OCI-LY7 (cell line): ENCODE measurements around the gene PCBP3. TPM values are rescaled to one million over a fixed set of nuclear protein-coding genes. Genes with fewer than 3 reads are reported as not detected.

ENCODE experiments used
- BruUV-seq: library from RNA; stranded (reverse); fragments of 400-500 nt; replicated peaks from 2 replicates; lab custom pipeline; 2021; lab: Mats Ljungman, UMichigan
- CTCF ChIA-PET: fragments of 300-600 bp; sonication (Branson Sonifier 250); formaldehyde crosslinking; loops from one replicate; lab custom pipeline; 2022; ENCODE audit warnings: antibody characterized with exemption; ENCODE audit not compliant: unreplicated experiment; lab: Charles Lee
- POLR2A ChIA-PET: fragments of 300-600 bp; sonication (Branson Sonifier 250); formaldehyde crosslinking; loops from one replicate; lab custom pipeline; 2022; ENCODE audit warnings: antibody characterized with exemption; lab: Charles Lee
- DNase-seq: peaks from one replicate; pipeline ENCODE4 v3.0.0-alpha.2; 2015; ENCODE audit warnings: low spot score
- H2AFZ ChIP-seq: fragments of 200-600 bp; sonication (generic), shearing (Covaris generic); 2 replicates; pipeline ENCODE4 v1.6.1; 2014; ENCODE audit warnings: mild to moderate bottlenecking, antibody characterized with exemption, low read length, moderate library complexity
- H3K27ac ChIP-seq: fragments of 200-600 bp; sonication (generic); 2 replicates; pipeline ENCODE4 v1.5.1; 2014; ENCODE audit warnings: mixed run types, low read depth, mild to moderate bottlenecking, moderate library complexity, low read length, inconsistent platforms; ENCODE audit not compliant: poor library complexity, severe bottlenecking
- H3K36me3 ChIP-seq: fragments of 200-600 bp; sonication (generic); 2 replicates; pipeline ENCODE4 v1.6.1; 2014; ENCODE audit warnings: mild to moderate bottlenecking, antibody characterized with exemption, low read length, moderate library complexity, mixed read lengths; ENCODE audit not compliant: insufficient read depth
- H3K4me1 ChIP-seq: fragments of 200-600 bp; sonication (generic); 2 replicates; pipeline ENCODE4 v1.5.1; 2014; ENCODE audit warnings: mild to moderate bottlenecking, low read length; ENCODE audit not compliant: insufficient read depth, poor library complexity, severe bottlenecking
- H3K4me2 ChIP-seq: fragments of 200-600 bp; sonication (generic); 2 replicates; pipeline ENCODE4 v1.6.1; 2014; ENCODE audit warnings: mild to moderate bottlenecking, low read length
- H3K4me3 ChIP-seq: fragments of 200-600 bp; sonication (generic); 2 replicates; pipeline ENCODE4 v1.5.1; 2014; ENCODE audit warnings: mild to moderate bottlenecking, low read depth, low read length; ENCODE audit not compliant: poor library complexity, severe bottlenecking
- H3K79me2 ChIP-seq: fragments of 200-600 bp; sonication (generic); 2 replicates; pipeline ENCODE4 v1.6.1; 2016; ENCODE audit warnings: low read depth, mild to moderate bottlenecking, low read length, moderate library complexity, mixed read lengths; ENCODE audit not compliant: insufficient read depth
- H3K9me2 ChIP-seq: fragments of 200-600 bp; sonication (generic); 2 replicates; pipeline ENCODE4 v1.6.1; 2016; ENCODE audit warnings: mild to moderate bottlenecking, low read length, mixed read lengths; ENCODE audit not compliant: insufficient read depth
- H3K9me3 ChIP-seq: fragments of 200-600 bp; sonication (generic); 2 replicates; pipeline ENCODE4 v1.6.1; 2014; ENCODE audit warnings: mild to moderate bottlenecking, mixed run types, low read length, mixed read lengths
- H4K20me1 ChIP-seq: fragments of 200-600 bp; sonication (generic); 2 replicates; pipeline ENCODE4 v1.6.1; 2014; ENCODE audit warnings: mild to moderate bottlenecking, antibody characterized with exemption, low read length, moderate library complexity, mixed read lengths; ENCODE audit not compliant: insufficient read depth
- EZH2phosphoT487 ChIP-seq: fragments of 200-600 bp; sonication (generic); IDR thresholded peaks from 2 replicates; pipeline ENCODE4 v1.6.1; 2018; ENCODE audit warnings: low read depth, borderline replicate concordance, mild to moderate bottlenecking, mixed run types, antibody characterized with exemption, low read length, moderate library complexity, mixed read lengths
- intact Hi-C: fragments of 100-400 bp; cut with micrococcal nuclease; formaldehyde crosslinking; loops from one replicate; pipeline ENCODE4 v1.10.0; 2022; ENCODE audit not compliant: unreplicated experiment
- total RNA-seq, 2 experiments: library from RNA; depleted of rRNA in 1 of 2; stranded (reverse); fragments of >200 nt in 1 of 2; shearing (Covaris generic) in 1 of 2; gene quantifications; 2 replicates each; pipeline ENCODE4 v1.2.3, GENCODE V29; 2014 to 2022
- TF ChIP-seq, protein P1 (sequence below): fragments of 200-600 bp; sonication (generic); conservative IDR thresholded peaks from 2 replicates; pipeline ENCODE4 v1.5.1; 2014; ENCODE audit warnings: mild to moderate bottlenecking, antibody characterized with exemption, low read length, moderate library complexity, mixed read lengths

Gene PCBP3
- total RNA-seq, 2 experiments from 2014 or later: 0.61 TPM; not detected in 1

DNA sequence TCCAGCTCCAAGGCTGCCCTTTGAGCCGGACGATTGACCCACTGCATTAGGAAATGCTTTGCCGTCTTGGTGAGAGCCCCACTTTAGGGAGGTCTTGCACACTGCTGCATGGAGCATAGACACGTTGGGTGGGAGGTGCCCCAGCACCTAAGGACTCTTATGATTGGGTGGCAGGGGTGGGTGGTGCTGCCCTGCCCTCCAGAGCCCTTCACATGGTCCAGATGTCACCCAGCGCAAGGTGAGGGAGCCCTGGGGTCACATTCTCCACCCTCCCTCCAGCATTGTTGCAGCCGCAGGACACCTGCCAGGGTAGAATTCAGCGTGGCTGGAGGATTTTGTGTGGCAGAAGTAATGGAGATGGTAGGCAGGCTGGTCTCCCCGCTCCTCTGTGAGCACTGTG is 200.7 kb downstream of the PCBP3 start:
- CTCF ChIA-PET: no interaction called here

DNA sequence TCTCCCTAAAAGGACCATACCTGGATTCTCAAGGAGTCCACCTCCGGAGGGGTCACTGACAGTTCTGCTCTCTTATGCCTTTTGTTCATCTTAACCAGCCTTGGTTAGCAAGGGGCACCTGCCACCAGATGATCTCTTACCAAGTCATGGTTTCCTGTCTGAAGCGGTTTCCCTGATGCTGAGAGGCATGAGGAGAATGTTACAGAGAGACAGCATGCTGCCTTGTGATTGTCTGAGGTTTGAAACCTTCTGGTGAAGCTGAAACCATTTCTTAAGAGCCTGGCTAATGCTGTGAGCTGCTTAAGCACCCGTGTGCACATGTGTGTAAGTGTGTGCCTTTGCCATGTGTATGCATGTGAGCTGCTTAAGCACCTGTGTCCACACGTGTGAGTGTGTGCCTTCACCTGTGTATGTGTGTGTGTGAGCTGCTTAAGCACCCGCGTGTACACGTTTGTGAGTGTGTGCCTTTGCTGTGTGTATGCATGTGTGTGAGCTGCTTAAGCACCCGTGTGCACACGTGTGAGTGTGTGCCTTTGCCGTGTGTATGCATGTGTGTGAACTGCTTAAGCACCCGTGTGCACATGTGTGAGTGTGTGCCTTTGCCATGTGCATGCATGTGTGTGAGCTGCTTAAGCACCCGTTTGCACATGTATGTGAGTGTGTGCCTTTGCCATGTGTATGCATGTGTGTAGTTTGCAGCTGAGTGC is 201.7 kb downstream of the PCBP3 start:
- H3K9me3 ChIP-seq: no peaks in the 10 kb centered on the region
- intact Hi-C loops: no loop called here
- no peak for TF ChIP-seq EZH2phosphoT487
- TF ChIP-seq, protein P1, sequence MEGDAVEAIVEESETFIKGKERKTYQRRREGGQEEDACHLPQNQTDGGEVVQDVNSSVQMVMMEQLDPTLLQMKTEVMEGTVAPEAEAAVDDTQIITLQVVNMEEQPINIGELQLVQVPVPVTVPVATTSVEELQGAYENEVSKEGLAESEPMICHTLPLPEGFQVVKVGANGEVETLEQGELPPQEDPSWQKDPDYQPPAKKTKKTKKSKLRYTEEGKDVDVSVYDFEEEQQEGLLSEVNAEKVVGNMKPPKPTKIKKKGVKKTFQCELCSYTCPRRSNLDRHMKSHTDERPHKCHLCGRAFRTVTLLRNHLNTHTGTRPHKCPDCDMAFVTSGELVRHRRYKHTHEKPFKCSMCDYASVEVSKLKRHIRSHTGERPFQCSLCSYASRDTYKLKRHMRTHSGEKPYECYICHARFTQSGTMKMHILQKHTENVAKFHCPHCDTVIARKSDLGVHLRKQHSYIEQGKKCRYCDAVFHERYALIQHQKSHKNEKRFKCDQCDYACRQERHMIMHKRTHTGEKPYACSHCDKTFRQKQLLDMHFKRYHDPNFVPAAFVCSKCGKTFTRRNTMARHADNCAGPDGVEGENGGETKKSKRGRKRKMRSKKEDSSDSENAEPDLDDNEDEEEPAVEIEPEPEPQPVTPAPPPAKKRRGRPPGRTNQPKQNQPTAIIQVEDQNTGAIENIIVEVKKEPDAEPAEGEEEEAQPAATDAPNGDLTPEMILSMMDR: no peak
- no TSS peak for BruUV-seq
- no peak overlapping the region for H3K4me3 ChIP-seq
- no peak overlapping the region for H3K4me2 ChIP-seq
- no peak overlapping the region for H2AFZ ChIP-seq
- ChIA-PET CTCF (no interaction called here), POLR2A (no interaction called here)
- no peaks in the 10 kb centered on the region for H3K9me2 ChIP-seq
- no peak for DNase-seq
- no peaks in the 10 kb centered on the region for H3K79me2 ChIP-seq
- no peaks in the 10 kb centered on the region for H3K4me1 ChIP-seq
- H3K36me3 ChIP-seq: no peaks in the 10 kb centered on the region
- H4K20me1 ChIP-seq: no peaks in the 10 kb centered on the region
- H3K27ac ChIP-seq: no peak overlapping the region

More for the DNA sequence above, 200.7 kb downstream of the PCBP3 start:
- no peak overlapping the region for H3K27ac ChIP-seq
- H2AFZ ChIP-seq: no peak overlapping the region
- DNase-seq: no peak
- no TSS peak for BruUV-seq
- POLR2A ChIA-PET: no interaction called here
- intact Hi-C loops: no loop called here
- no peaks in the 10 kb centered on the region for H4K20me1 ChIP-seq
- no peaks in the 10 kb centered on the region for H3K9me2 ChIP-seq
- H3K36me3 ChIP-seq: no peaks in the 10 kb centered on the region
- H3K79me2 ChIP-seq: no peaks in the 10 kb centered on the region
- H3K9me3 ChIP-seq: no peaks in the 10 kb centered on the region
- no peak for TF ChIP-seq EZH2phosphoT487
- TF ChIP-seq, protein P1: no peak
- H3K4me1 ChIP-seq: no peaks in the 10 kb centered on the region
- H3K4me2 ChIP-seq: no peak overlapping the region
- H3K4me3 ChIP-seq: no peak overlapping the region

DNA sequence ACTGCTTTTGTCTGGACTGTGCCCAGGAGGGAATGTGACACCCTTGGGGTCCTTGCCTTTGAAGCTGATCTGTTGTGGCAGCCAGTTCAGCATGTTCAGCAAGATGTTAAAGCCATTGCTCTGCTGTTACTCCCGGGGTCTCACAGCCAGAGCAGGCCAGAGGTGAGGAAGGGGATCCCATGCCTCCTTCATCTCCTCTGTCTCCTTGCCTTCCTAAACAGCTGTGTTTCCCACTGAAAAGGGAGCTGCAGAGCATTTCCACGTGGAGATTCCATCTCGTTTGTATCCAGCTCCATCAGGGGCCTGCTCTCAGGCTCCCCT is 202.2 kb downstream of the PCBP3 start:
- Histone ChIP-seq H3K27ac (no peak overlapping the region), H3K9me2 (no peaks in the 10 kb centered on the region), H2AFZ (no peak overlapping the region), H3K4me3 (no peak overlapping the region), H4K20me1 (no peaks in the 10 kb centered on the region), H3K79me2 (no peaks in the 10 kb centered on the region), H3K4me1 (no peaks in the 10 kb centered on the region), H3K36me3 (no peaks in the 10 kb centered on the region), H3K4me2 (no peak overlapping the region), H3K9me3 (no peaks in the 10 kb centered on the region)
- ChIA-PET POLR2A (no interaction called here), CTCF (no interaction called here)
- intact Hi-C loops: no loop called here
- no peak for DNase-seq
- no TSS peak for BruUV-seq
- TF ChIP-seq, protein P1: no peak
- no peak for TF ChIP-seq EZH2phosphoT487
